ENCODE measurements around the gene SLC6A7. TPM values are rescaled to one million over a fixed set of nuclear protein-coding genes. Genes with fewer than 3 reads are reported as not detected.
"Not testable (repeated sequence)": the region's sequence is repeated elsewhere in the genome, so short reads cannot be mapped to it uniquely, and the experiment has no call there.

The SLC6A7 gene
- total RNA-seq, 1 donor from 2014 or later = not detected

- no peak overlapping the region for H3K4me3 Mint-ChIP-seq
- H3K27ac Mint-ChIP-seq = no peak overlapping the region
- POLR2A ChIA-PET = no interaction called here
- H3K9me3 Mint-ChIP-seq = no peaks in the 10 kb centered on the region
- H3K4me1 Mint-ChIP-seq = no peaks in the 10 kb centered on the region
- CTCF ChIA-PET = no interaction called here
- H3K27me3 Mint-ChIP-seq = peaks cover 7% of the 10 kb centered on the region
- no peaks in the 10 kb centered on the region for H3K36me3 Mint-ChIP-seq (ENCODE audit: low read depth)
- ATAC-seq (ENCODE audit: low read depth) (no peak), DNase-seq (no peak)
- intact Hi-C loops (cut with micrococcal nuclease) = no loop called here
- TF ChIP-seq, protein P1, sequence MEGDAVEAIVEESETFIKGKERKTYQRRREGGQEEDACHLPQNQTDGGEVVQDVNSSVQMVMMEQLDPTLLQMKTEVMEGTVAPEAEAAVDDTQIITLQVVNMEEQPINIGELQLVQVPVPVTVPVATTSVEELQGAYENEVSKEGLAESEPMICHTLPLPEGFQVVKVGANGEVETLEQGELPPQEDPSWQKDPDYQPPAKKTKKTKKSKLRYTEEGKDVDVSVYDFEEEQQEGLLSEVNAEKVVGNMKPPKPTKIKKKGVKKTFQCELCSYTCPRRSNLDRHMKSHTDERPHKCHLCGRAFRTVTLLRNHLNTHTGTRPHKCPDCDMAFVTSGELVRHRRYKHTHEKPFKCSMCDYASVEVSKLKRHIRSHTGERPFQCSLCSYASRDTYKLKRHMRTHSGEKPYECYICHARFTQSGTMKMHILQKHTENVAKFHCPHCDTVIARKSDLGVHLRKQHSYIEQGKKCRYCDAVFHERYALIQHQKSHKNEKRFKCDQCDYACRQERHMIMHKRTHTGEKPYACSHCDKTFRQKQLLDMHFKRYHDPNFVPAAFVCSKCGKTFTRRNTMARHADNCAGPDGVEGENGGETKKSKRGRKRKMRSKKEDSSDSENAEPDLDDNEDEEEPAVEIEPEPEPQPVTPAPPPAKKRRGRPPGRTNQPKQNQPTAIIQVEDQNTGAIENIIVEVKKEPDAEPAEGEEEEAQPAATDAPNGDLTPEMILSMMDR (IDR thresholded peaks at IDR 0.05) = no peak
These were observed 57.9 kb downstream of the SLC6A7 start for GRCh38 chr5:150247726-150248125.

DNA sequence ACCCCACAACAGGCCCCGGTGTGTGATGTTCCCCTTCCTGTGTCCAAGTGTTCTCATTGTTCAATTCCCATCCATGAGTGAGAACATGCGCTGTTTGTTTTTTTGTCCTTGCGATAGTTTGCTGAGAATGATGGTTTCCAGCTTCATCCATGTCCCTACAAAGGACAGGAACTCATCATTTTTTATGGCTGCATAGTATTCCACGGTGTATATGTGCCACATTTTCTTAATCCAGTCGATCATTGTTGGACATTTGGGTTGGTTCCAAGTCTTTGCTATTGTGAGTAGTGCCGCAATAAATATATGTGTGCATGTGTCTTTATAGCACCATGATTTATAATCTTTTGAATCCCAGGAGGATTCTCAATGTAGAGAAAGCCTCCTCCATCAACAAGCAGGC, 58.6 kb downstream of the SLC6A7 start:
- H3K27me3 Mint-ChIP-seq; CTCF ChIA-PET; H3K4me1 Mint-ChIP-seq; H3K9me3 Mint-ChIP-seq; H3K36me3 Mint-ChIP-seq (ENCODE audit: low read depth); H3K27ac Mint-ChIP-seq; DNase-seq; ATAC-seq (ENCODE audit: low read depth); intact Hi-C loops (cut with micrococcal nuclease); H3K4me3 Mint-ChIP-seq; POLR2A ChIA-PET: not testable (repeated sequence)

DNA sequence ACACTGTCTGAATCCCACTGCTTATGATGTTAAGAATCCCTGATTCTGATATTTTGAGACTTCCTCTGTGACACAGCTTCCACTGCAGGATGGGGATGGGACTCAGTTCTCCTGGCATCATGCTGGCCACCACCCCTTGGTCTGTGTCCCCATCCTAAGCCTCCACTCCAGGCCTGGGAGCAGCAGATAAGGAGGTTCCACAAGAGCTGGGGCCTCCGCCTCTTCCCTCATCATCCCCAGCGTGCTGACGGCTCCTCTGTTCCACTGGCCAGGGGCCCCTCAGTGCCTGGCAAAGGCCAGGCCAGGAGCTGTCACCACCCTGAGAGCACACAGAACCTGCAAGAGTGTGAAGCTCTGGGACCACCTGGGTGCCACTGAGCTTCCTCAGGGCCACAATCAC, 59.1 kb downstream of the SLC6A7 start:
- no peaks in the 10 kb centered on the region for H3K9me3 Mint-ChIP-seq
- DNase-seq (no peak), ATAC-seq (ENCODE audit: low read depth) (no peak)
- H3K27ac Mint-ChIP-seq = no peak overlapping the region
- H3K4me3 Mint-ChIP-seq = no peak overlapping the region
- intact Hi-C loops (cut with micrococcal nuclease) = no loop called here
- H3K4me1 Mint-ChIP-seq = no peaks in the 10 kb centered on the region
- H3K27me3 Mint-ChIP-seq = peaks cover 7% of the 10 kb centered on the region
- ChIA-PET POLR2A (no interaction called here), CTCF (no interaction called here)
- no peaks in the 10 kb centered on the region for H3K36me3 Mint-ChIP-seq (ENCODE audit: low read depth)
- TF ChIP-seq, protein P1 (IDR thresholded peaks at IDR 0.05) = no peak

DNA sequence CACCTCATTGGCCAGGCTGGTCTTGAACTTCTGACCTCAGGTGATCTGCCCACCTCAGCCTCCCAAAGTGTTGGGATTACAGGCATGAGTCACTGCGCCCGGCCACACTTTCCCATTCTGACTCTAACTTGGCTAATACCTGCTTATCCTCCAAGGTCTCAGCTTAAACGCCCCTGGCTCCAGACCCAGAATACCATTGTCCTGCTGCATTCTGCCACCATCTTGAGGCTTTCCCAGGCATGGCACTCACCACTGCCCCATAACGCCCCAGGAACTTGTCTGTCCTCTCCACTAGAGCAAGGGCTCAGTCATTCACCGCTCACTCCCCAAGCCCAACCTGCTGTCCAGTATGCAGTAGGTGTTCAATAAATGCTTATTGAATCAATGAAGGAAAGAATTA, 59.9 kb downstream of the SLC6A7 start:
- no peak overlapping the region for H3K4me3 Mint-ChIP-seq
- no peak overlapping the region for H3K27ac Mint-ChIP-seq
- H3K36me3 Mint-ChIP-seq (ENCODE audit: low read depth) = no peaks in the 10 kb centered on the region
- no peaks in the 10 kb centered on the region for H3K4me1 Mint-ChIP-seq
- TF ChIP-seq, protein P1 (IDR thresholded peaks at IDR 0.05) = no peak
- CTCF ChIA-PET = no interaction called here
- H3K9me3 Mint-ChIP-seq = no peaks in the 10 kb centered on the region
- DNase-seq = no peak
- POLR2A ChIA-PET = no interaction called here
- peaks cover 7% of the 10 kb centered on the region for H3K27me3 Mint-ChIP-seq
- intact Hi-C loops (cut with micrococcal nuclease) = no loop called here
- ATAC-seq (ENCODE audit: low read depth) = no peak

GRCh38 chr5:150251504-150251903, 61.6 kb downstream of the SLC6A7 start:
- no peaks in the 10 kb centered on the region for H3K36me3 Mint-ChIP-seq (ENCODE audit: low read depth)
- H3K27ac Mint-ChIP-seq = no peak overlapping the region
- H3K27me3 Mint-ChIP-seq = peaks cover 5% of the 10 kb centered on the region
- no peaks in the 10 kb centered on the region for H3K9me3 Mint-ChIP-seq
- no peak overlapping the region for H3K4me3 Mint-ChIP-seq
- ChIA-PET CTCF (no interaction called here), POLR2A (no interaction called here)
- intact Hi-C loops (cut with micrococcal nuclease) = no loop called here
- DNase-seq = no peak
- TF ChIP-seq, protein P1 (IDR thresholded peaks at IDR 0.05) = no peak
- no peaks in the 10 kb centered on the region for H3K4me1 Mint-ChIP-seq
- ATAC-seq (ENCODE audit: low read depth) = no peak

GRCh38 chr5:150252489-150252888, 62.6 kb downstream of the SLC6A7 start:
- no peaks in the 10 kb centered on the region for H3K36me3 Mint-ChIP-seq (ENCODE audit: low read depth)
- ATAC-seq (ENCODE audit: low read depth) (no peak), DNase-seq (no peak)
- ChIA-PET POLR2A (no interaction called here), CTCF (no interaction called here)
- intact Hi-C loops (cut with micrococcal nuclease) = no loop called here
- no peaks in the 10 kb centered on the region for H3K9me3 Mint-ChIP-seq
- H3K4me3 Mint-ChIP-seq = no peak overlapping the region
- H3K4me1 Mint-ChIP-seq = no peaks in the 10 kb centered on the region
- H3K27ac Mint-ChIP-seq = no peak overlapping the region
- peaks cover 5% of the 10 kb centered on the region for H3K27me3 Mint-ChIP-seq
- TF ChIP-seq, protein P1 (IDR thresholded peaks at IDR 0.05) = no peak
